Pancreas (tissue), 10 donors: ENCODE measurements around the gene APOBEC3C. TPM values are rescaled to one million over a fixed set of nuclear protein-coding genes. Genes with fewer than 3 reads are reported as not detected.
A peak's percentile ranks its signal among the peaks of the same experiment; 100 is the strongest.
"Not testable (repeated sequence)": the region's sequence is repeated elsewhere in the genome, so short reads cannot be mapped to it uniquely, and the experiment has no call there.

Experiments used
- ATAC-seq, 4 donors: fragments of 200-7000 bp; cut with Tn5 transposase; one replicate each; pipeline versions ENCODE4 v1.8.0 to v1.9.1; 2020; ENCODE audit warnings: mild to moderate bottlenecking in 4 of 4, moderate library complexity in 4 of 4
- DNase-seq, 6 donors: peaks; one replicate each; pipeline ENCODE4 v3.0.0-alpha.2; 2020
- FAIRE-seq: peaks from 2 replicates; lab custom pipeline; 2012; peaks lifted over from hg19 to GRCh38; lab: Jason Lieb, UNC
- H3K27ac ChIP-seq, 4 donors: fragments of 200-600 bp; sonication (generic); 1 replicate in 3 of 4; 2 replicates in 1 of 4; pipeline versions ENCODE4 v1.5.0 to v1.8.0; 2020
- H3K27me3 ChIP-seq, 4 donors: fragments of 200-600 bp; one replicate each; pipeline ENCODE4 v1.8.0; 2021
- H3K36me3 ChIP-seq, 3 donors: fragments of 200-600 bp; sonication (generic) in 1 of 3; one replicate each; pipeline versions ENCODE4 v1.5.0 to v1.8.0; 2020 to 2021
- H3K4me1 ChIP-seq, 3 donors: fragments of 200-600 bp; one replicate each; pipeline ENCODE4 v1.8.0; 2021
- H3K4me3 ChIP-seq, 4 donors: fragments of 200-600 bp; sonication (generic) in 2 of 4; one replicate each; pipeline versions ENCODE4 v1.5.0 to v1.8.0; 2020 to 2021
- H3K9me3 ChIP-seq, 4 donors: fragments of 200-600 bp; one replicate each; pipeline ENCODE4 v1.8.0; 2021
- CTCF ChIP-seq, 4 donors: fragments of 200-600 bp; sonication (generic) in 3 of 4; IDR thresholded peaks; one replicate each; pipeline versions ENCODE4 v1.5.0 to v1.8.0; 2021; ENCODE audit warnings: antibody characterized with exemption in 4 of 4
- WGBS, 2 donors: extraction: QIAGEN DNeasy Blood & Tissue Kit; methylation state at CpG; one replicate each; pipeline ENCODE4 v1.1.7; 2013; 5-methylcytosine and 5-hydroxymethylcytosine counted together
- intact Hi-C, 3 donors: fragments of 100-400 bp; cut with DNase I; formaldehyde crosslinking; loops; one replicate each; pipeline versions ENCODE4 v1.11.1 to v1.14.2; 2022
- polyA plus RNA-seq, 2 donors: library from polyadenylated mRNA; stranded (reverse); fragments of 200-250 nt; gene quantifications; one replicate each; pipeline ENCODE4 v1.2.3, GENCODE V29; 2013
- total RNA-seq, 6 donors: library from RNA; stranded (reverse); fragmentation: NEBNext Ultra II Directional in 4 of 6; extraction: Animal tissue kit (Norgen Biotek cat#: 25700) in 4 of 6; gene quantifications; one replicate each; pipeline versions ENCODE4 v1.2.1 to v1.2.4, GENCODE V29; 2021 to 2023
- donor health status: healthy with polysubstance abuse.
- donor health status: DM: no; HTN: no; CAD: no; lungs with moderate emphysema.
- donor health status: DM: no; HTN: no; CAD: no.
- donor health status: control.
- donor health status: control.
- donor health status: Bipolar disorder and iron deficiency.
- donor health status: DM: yes; HTN: yes; CAD: no.
- donor health status: DM: no; HTN: no; CAD: no.
- donor health status: DM: no; HTN: no; CAD: no.
- donor health status: DM: yes; HTN: yes; CAD: no.

APOBEC3C gene
- total and polyA plus RNA-seq, 8 donors, result 2.5 to 12.0 (median 5.1) TPM

DNA sequence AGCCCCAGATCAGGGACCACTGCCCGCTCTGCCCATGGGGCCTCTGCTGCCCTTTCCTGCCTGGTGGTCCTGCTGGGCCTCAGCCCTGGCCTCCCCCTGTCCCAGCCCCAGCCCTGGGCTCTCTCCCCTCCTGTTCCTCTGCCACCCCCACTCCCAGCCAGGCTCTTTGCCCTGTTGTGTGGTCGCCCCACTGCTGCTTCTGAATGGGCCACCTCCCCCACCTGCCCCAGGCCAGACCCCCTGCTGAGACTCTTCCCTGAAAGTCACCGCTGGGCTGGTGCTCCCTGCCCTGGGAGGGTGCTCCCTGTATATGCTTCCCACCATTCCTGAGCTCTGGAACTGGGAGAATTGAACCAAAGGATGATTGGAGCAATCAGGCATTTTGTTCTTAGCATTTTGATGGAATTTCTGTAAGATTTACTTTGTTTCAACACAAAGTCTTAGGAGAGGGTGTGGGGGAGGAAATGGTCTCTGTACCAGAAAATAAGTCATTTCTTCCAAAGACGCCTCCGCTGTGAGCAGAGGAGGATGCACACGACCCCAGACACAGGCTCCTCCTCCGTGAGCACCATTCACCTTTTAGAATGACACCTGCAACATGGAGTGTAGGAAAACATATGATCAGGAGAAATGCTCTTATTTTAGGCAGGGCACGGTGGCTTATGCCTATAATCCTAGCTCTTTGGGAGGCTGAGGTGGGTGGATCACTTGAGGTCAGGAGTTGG, 26.7 kb upstream of the APOBEC3C start:
- TF ChIP-seq CTCF (IDR thresholded peaks at IDR 0.05), result no peak
- Histone ChIP-seq H3K4me3 (no peak overlapping the region), H3K36me3 (no peaks in the 10 kb centered on the region), H3K27ac (no peak overlapping the region), H3K27me3 (no peaks in the 10 kb centered on the region), H3K4me1 (peaks cover 0 to 12% (median 11%) of the 10 kb centered on the region in 3 donors), H3K9me3 (no peaks in the 10 kb centered on the region)
- FAIRE-seq (no peak), ATAC-seq (no peak), DNase-seq (no peak)
- WGBS, 2 donors, result 86 to 88% methylated on average over 8 of the region's 8 CpGs
- intact Hi-C loops, result no loop called here

DNA sequence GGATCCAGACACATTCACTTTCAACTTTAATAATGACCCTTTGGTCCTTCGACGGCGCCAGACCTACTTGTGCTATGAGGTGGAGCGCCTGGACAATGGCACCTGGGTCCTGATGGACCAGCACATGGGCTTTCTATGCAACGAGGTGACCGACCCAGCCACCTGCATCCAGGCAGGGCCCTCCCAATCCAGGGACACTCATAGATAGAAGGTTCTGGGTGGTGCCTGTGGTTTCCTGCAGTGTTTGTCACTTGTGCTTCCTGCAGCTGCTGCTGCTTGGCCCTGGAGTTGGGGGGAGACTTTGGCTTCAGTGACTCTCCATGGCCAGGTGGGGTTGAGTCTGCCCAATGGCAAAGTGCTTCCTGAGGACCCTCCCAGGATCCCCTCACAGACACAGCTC, 24.6 kb upstream of the APOBEC3C start:
- peaks cover 0 to 9% (median 7%) of the 10 kb centered on the region in 3 donors for H3K4me1 ChIP-seq
- WGBS, 2 donors, result 93 to 95% methylated on average over 6 of the region's 6 CpGs
- no peaks in the 10 kb centered on the region for H3K36me3 ChIP-seq
- no peaks in the 10 kb centered on the region for H3K27me3 ChIP-seq
- intact Hi-C loops, result no loop called here
- H3K9me3 ChIP-seq, result no peaks in the 10 kb centered on the region
- ATAC-seq, result no peak
- no peak overlapping the region for H3K4me3 ChIP-seq
- H3K27ac ChIP-seq, result no peak overlapping the region
- no peak for DNase-seq
- no peak for FAIRE-seq
- TF ChIP-seq CTCF (IDR thresholded peaks at IDR 0.05), result no peak

GRCh38 chr22:38992871-38993371, 21.1 kb upstream of the APOBEC3C start:
- DNase-seq (peak in 5 of 6 donors; percentile 36 to 82 (median 74)), ATAC-seq (peak; percentile 89 to 93 (median 90))
- H3K36me3 ChIP-seq, H3K4me3 ChIP-seq, H3K9me3 ChIP-seq, intact Hi-C loops, FAIRE-seq, H3K4me1 ChIP-seq, H3K27me3 ChIP-seq: not testable (repeated sequence)
- H3K27ac ChIP-seq, result peak overlapping the region in 3 of 4 donors; percentile 28 to 62 (median 50)
- 11 to 17% methylated on average over 4 to 12 of the region's 12 CpGs for WGBS, 2 donors

DNA sequence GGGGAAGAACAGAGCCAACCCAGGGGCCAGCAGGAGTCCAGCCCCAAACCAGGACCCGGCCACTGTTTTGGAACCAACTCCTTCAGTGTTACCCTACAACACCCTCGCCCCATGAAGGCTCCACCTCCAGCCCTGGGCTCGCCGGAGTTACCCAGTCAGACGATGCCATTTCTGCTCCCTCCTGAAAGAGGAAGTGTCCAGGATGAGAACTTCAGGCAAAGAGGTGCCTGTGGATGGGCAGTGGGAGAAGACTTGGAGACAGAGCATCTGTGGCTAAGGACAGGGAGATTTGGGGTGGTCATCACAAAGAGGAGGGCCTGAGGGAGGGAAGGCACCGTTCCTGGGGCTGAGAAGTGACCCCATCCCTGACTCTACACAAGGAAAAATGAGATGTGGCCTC, 18.0 kb upstream of the APOBEC3C start:
- DNase-seq, result no peak
- no peak overlapping the region for H3K27ac ChIP-seq
- WGBS, 2 donors, result 66 to 71% methylated on average over 6 of the region's 6 CpGs
- ATAC-seq, result no peak
- intact Hi-C loops, result loop anchor here in 1 of 3 donors (5.0 kb wide), 1 partner anchor 129 kb away; no protein-coding TSS in a partner anchor
- no peak for TF ChIP-seq CTCF (IDR thresholded peaks at IDR 0.05)
- no peaks in the 10 kb centered on the region for H3K9me3 ChIP-seq
- no peak for FAIRE-seq
- H3K36me3 ChIP-seq, result no peaks in the 10 kb centered on the region
- H3K4me1 ChIP-seq, result peaks cover 0 to 4% (median 0%) of the 10 kb centered on the region in 3 donors
- H3K27me3 ChIP-seq, result no peaks in the 10 kb centered on the region
- no peak overlapping the region for H3K4me3 ChIP-seq

DNA sequence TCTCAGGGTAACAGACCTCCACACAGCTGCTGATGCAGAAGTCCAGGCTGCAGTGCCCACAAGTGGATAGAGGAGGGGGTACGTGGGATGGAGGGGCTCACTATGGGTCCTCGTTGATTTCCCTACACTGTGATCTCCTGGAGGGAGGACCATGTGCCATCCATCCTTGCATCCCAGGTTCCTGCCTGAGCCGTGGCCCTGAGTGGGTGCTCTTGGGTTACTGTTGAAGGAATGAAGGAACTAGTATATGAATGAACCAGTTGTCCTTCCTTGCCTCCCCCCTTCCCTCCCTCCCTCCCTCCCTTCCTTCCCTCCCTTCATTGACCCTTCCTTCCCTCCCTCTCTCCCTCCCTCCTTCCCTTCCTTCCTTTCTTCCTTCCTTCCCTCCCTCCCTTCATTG, 16.5 kb upstream of the APOBEC3C start:
- Histone ChIP-seq H3K36me3 (no peaks in the 10 kb centered on the region), H3K4me3 (no peak overlapping the region), H3K27me3 (no peaks in the 10 kb centered on the region), H3K4me1 (peaks cover 0 to 4% (median 0%) of the 10 kb centered on the region in 3 donors), H3K27ac (no peak overlapping the region), H3K9me3 (no peaks in the 10 kb centered on the region)
- no peak for TF ChIP-seq CTCF (IDR thresholded peaks at IDR 0.05)
- no peak for ATAC-seq
- intact Hi-C loops, result loop anchor here in 1 of 3 donors (5.0 kb wide), 1 partner anchor 130 kb away; no protein-coding TSS in a partner anchor
- no peak for DNase-seq
- WGBS, 2 donors, result 73 to 82% methylated on average over 3 of the region's 3 CpGs
- FAIRE-seq, result no peak
